SK-N-DZ (cell line): Measurements from ENCODE around the gene GRM1. TPM values are rescaled to one million over a fixed set of nuclear protein-coding genes. Genes with fewer than 3 reads are reported as not detected.

Experiments used
- DNase-seq: peaks from one replicate; pipeline ENCODE4 v3.0.0-alpha.2; 2015; ENCODE audit warnings: low spot score
- polyA plus RNA-seq, 2 experiments: library from polyadenylated mRNA; depleted of rRNA; stranded (reverse); fragments of >200 nt; gene quantifications; 2 replicates each; pipeline ENCODE4 v1.2.3, GENCODE V29; 2014

GRM1 gene
- polyA plus RNA-seq (2014; cell fraction: cytosol; rRNA removed): 0.08 and 0.23 TPM in 2 replicates
- polyA plus RNA-seq (2014; cell fraction: nucleus; rRNA removed): 0.46 TPM in 1 of 2 replicates, not detected in the other

GRCh38 chr6:146028851-146029572 lies at the start of gene GRM1:
TSS of gene GRM1 (plus strand) at chr6:146029062. CDS start at chr6:146029518, 456 bp downstream.
- DNase-seq: no peak

DNA sequence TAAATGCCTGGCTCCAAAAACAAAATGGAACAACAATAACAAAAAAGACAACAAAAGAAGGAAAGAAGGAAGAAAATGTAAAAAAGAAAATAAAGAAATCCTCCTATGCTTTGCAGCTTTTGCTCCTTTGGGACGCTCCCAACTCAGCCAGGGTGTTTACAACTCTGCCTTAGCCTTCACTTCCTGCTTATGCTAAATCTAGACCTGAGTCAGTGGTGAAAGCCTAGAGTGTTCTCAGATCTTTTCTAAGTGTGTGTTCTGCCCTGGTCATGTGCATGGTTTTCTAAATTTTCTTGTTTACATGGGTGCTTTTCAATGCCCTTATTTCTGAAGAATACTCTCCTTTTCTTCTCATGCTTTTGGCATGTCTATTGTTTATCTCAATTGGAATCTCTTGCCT lies 19.5 kb upstream of the GRM1 start:
- no peak for DNase-seq

- DNase-seq: no peak
Measured at GRCh38 chr6:146014233-146014632, 14.6 kb upstream of the GRM1 start.

GRCh38 chr6:146017672-146018071 lies 11.2 kb upstream of the GRM1 start:
- no peak for DNase-seq

DNA sequence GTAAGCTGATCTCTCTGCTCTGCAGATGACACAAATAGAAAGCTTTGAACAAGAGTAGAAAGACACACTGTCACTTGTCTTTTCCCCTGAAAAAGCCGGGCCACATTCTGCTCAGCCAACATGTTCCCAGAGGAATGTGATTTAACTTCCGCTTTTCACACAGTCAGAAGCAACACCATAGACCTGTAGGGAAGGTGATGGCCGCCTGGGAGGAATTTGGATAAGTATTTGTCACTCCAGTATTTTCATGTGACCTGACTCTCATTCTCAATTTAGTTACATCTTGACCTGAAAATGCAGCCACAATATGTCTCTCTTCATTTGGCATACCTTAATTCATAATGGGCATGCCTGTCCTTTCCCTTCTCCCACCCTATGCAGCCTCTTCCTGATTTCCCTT lies 2.0 kb upstream of the GRM1 start:
- DNase-seq: no peak

- DNase-seq: peak; percentile 60
Measured at GRCh38 chr6:146027586-146028251, 1.1 kb upstream of the GRM1 start.

GRCh38 chr6:146028252-146028795 lies 538 bp upstream of the GRM1 start:
- peak; percentile 38 for DNase-seq

- DNase-seq: no peak
Measured at GRCh38 chr6:146029573-146030184, 817 bp downstream of the GRM1 start.

- no peak for DNase-seq
Measured at GRCh38 chr6:146032387-146032786, 3.5 kb downstream of the GRM1 start.

GRCh38 chr6:146040360-146040759 lies 11.5 kb downstream of the GRM1 start:
- no peak for DNase-seq

DNA sequence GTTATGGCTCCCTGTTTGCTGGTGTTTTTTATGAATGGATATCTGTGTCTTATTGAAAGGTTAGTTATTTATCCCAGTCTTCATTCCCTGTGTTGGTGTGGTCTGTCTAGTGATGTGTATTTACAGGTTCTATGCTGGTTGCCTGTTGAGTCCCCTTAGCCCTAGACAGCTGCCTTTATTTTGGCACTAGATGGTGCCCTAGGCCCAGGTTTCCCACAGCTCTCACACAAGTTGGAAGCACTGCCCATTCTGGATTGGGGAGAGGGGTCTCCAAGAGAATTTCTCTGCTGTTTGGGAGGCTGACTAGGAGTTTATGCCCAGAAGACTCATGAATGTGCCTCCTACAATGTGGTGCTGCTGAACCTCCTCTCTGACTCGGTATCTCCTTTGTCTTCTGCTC lies 12.4 kb downstream of the GRM1 start:
- peak; percentile 51 for DNase-seq

- DNase-seq: no peak
Measured at GRCh38 chr6:146047371-146047770, 18.5 kb downstream of the GRM1 start.

- no peak for DNase-seq
Measured at GRCh38 chr6:146050168-146050567, 21.3 kb downstream of the GRM1 start.

DNA sequence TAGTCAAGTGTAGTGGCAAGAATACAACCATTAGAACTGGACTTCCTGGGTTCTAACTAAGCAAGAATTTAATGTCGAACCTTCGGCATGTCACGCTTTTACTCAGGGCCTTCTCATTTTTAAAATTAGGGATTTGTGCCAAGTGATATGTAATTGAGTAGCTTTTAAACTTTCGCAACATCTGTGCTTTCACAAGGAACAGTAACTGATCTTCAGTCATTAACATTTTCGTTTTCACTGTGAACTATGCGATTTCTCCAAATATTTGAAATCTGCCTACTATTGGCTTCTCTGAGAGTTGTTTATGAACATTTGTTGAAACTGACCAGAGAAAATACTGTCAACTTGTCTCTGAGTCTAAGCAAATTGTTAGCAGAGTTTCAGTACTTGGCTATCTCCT lies 27.6 kb downstream of the GRM1 start:
- DNase-seq: no peak

DNA sequence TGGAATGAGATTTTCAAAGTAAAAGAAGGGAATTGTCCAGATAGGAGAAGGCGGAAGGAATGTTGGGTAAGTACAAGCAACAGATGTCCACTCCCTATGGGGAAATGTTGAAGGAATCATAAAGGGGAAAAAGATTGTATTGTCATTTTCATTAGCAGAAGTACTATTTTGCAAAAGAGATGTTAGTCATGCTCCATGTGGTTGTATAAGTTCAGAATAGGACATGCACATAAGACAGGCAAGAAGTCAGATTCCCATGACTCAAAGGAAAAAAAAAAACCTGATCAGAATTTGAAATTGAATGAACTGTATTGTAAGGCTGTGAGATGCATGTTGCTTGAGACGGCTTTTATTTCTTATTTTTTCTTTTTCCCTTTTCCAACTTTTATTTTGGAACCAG lies 36.8 kb downstream of the GRM1 start:
- DNase-seq: no peak

- no peak for DNase-seq
Measured at GRCh38 chr6:146066506-146066905, 37.6 kb downstream of the GRM1 start.

GRCh38 chr6:146071781-146072180 lies 42.9 kb downstream of the GRM1 start:
- no peak for DNase-seq

DNA sequence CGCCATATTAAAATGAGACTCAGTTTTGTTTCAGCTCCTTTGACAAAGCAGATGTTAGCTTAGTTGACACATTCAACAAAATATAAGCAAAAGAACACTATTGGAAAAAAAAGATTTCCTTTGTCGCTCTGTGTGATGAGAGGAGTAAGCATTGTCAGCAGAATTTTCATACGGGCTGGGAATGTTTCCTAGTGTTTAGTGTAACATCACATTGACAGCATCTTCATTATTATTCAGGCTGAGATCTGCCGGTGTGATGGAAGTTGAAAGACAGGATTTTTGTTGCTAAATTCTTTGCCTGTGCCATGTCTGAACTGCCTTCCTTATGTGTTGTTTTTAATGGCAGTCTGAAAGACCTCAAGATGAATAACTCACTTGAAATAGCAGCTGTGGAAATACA lies 49.1 kb downstream of the GRM1 start:
- DNase-seq: no peak

DNA sequence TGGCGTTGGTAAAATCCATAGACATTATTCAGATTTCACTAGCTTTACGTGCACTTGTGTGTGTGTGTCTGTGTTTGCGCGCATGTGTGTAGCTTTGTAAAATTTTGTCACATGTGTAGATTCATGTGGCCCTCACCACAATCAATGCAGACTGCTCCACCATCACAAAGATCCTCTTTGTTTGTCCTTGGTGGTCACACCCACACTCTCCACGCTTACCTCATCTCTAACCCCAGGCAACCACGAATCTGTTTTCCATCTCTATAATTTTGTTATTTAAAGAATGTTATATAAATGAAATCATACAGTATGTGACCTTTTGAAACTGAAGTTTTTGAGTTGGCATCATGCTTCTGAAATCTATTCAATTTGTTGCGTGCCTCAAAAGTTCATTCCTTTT lies 58.5 kb downstream of the GRM1 start:
- DNase-seq: no peak

DNA sequence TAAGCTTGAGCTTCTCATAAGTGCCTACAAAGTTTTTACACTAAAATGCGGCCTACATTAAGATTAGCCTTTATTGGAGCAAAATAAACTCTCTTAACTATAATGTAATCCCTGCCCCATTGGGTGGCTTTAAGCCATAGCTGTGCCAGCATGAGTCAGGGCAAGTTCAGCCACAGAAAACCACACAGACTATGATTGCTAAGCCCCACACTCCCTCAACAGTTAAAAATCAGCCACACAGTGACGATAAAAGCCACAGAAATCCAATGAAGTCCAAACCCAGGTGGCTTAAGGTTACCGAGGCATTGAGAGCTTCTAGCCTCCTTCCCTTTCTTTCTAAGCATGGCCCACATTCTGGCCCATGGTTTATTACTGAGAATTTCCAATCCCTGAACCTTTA lies 61.6 kb downstream of the GRM1 start:
- DNase-seq: no peak

- DNase-seq: no peak
Measured at GRCh38 chr6:146092961-146093686, 64.3 kb downstream of the GRM1 start.

- no peak for DNase-seq
Measured at GRCh38 chr6:146095481-146095880, 66.6 kb downstream of the GRM1 start.
